Thyroid gland (tissue), 4 donors: ENCODE results near the gene FBXL7.

Source experiments
- CTCF ChIP-seq, 6 experiments: fragments of 200-600 bp in 3 of 6; fragments of 450-650 bp in 3 of 6; sonication (generic) in 3 of 6; IDR thresholded peaks; one replicate each; pipeline ENCODE4 v1.5.1; 2016 to 2019; ENCODE audit warnings: antibody characterized with exemption in 6 of 6, mild to moderate bottlenecking in 2 of 6, inconsistent platforms in 1 of 6, moderate library complexity in 1 of 6
- POLR2A ChIP-seq, 2 donors: fragments of 450-650 bp; IDR thresholded peaks; one replicate each; pipeline ENCODE4 v1.6.1; 2017; ENCODE audit warnings: antibody characterized with exemption in 2 of 2, mild to moderate bottlenecking in 2 of 2, moderate library complexity in 1 of 2

GRCh38 chr5:15669826-15670225 lies 169.8 kb downstream of the FBXL7 start:
- TF ChIP-seq CTCF (IDR thresholded peaks at IDR 0.05) (no peak), POLR2A (IDR thresholded peaks at IDR 0.05) (no peak)
